GM19438 (cell line): ENCODE data around the gene NIPSNAP3A.
A peak's percentile ranks its signal among the peaks of the same experiment; 100 is the strongest.
"Not testable (repeated sequence)": the region's sequence is repeated elsewhere in the genome, so short reads cannot be mapped to it uniquely, and the experiment has no call there.

Experiments
- ATAC-seq: cut with Tn5 transposase; IDR thresholded peaks from one replicate; pipeline ENCODE4 v1.9.1; 2021; ENCODE audit warnings: low read depth; ENCODE audit not compliant: unreplicated experiment

The NIPSNAP3A gene

GRCh38 chr9:104747565-104748358 is at the start of gene NIPSNAP3A:
Gene NIPSNAP3A (plus strand): TSS chr9:104747683. CDS start chr9:104747793, 110 bp downstream.
- ATAC-seq, result peak; percentile 83

DNA sequence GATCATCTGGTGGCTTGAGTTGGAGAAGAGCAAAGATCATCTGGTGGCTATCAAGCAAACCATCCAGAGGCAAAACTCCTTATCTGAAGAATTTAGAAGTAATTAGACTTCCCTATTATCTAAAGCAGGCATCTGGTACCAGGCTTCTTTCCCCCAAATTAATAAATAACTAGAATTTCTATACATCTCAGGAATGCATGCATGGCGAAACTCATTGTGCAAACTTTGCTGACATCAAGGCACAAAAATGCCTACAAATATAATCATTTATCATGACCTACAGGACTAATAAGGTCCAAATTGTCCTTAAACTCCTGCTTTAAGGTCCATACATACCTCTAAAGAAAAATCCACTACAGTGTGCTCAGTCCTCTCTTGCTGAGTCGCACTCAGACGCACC is 47.2 kb upstream of the NIPSNAP3A start:
- no peak for ATAC-seq

DNA sequence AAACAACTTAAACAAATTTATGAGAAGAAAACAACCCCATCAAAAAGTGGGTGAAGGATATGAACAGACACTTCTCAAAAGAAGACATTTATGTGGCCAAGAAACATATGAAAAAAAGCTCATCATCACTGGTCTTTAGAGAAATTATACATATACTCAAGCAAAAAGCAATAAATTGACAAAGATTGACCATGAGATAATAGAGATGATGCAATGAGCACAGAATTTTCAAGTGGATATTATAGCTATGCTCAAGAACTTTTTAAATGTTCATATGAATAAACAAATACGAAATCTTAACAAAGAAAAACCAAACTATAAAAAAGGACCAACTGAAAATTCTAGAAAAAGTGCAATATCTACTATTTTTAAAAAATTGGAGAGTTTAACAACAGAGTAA is 38.7 kb upstream of the NIPSNAP3A start:
- not testable (repeated sequence) for ATAC-seq

GRCh38 chr9:104711604-104712003 is 35.9 kb upstream of the NIPSNAP3A start:
- no peak for ATAC-seq

- no peak for ATAC-seq
Observed at GRCh38 chr9:104725014-104725413, 22.5 kb upstream of the NIPSNAP3A start.

DNA sequence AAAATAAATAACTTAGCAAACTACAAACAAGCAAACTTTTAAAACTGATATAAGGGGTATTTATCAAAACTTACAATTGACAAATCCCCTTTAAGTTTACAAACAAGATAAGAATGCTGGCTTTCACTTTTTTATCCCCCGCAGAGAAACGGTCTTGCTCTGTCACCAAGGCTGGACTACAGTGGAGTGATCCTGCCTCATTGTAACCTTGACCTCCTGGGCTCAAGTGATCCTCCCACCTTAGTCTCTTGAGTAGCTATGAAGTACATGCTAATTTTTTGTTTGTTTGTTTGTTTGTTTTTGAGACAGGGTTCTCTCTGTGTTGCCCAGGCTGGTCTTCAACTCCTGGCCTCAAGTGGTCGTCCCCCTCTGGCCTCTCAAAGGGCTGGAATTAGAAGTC is 9.0 kb upstream of the NIPSNAP3A start:
- ATAC-seq, result no peak

GRCh38 chr9:104740621-104741020 is 6.9 kb upstream of the NIPSNAP3A start:
- ATAC-seq, result no peak

DNA sequence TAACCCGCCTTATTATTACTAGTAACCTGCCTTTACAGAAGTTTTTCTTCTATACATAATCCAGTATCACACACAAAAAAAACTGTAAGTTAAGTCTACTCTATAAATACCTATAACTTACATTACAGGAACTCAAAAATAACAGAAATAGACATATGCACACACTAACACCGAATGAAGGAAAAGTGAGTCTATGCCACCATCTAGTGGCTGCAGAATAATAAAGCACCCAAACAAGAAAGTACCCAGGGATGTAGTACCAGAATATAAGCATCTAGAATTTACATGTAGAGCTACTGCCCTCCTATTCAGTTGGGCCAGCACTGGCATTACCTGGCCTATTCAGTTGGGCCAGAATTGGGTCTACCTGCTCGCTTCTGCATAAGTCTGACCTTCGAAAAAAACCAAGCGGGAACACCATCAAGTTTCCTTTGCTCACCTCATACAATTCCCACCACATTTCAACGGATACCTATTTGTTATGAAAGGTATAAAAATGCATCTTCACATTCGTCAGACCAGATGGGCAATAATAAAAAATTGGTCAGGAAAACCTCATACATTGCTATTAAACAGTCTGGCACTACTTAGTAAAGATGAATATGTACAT is 4.0 kb upstream of the NIPSNAP3A start:
- ATAC-seq, result no peak

DNA sequence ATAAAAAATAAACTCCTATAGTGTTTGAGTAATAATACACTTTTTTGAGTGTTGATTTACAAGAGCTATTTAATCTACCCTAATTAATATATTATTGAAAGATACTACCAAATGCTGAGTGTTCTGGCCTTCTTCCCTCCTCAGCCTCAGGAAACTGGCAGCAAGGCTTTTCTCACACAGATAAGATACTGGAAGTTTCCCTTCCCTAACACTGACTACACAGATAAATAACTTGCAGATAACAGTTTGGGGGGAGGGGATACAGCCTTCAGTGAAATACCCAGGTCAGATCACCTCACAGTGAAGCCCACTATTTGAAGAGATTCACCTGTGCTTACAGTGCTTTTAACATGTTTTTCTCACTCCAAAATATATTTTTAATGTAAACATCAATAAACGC is 1.6 kb upstream of the NIPSNAP3A start:
- no peak for ATAC-seq

DNA sequence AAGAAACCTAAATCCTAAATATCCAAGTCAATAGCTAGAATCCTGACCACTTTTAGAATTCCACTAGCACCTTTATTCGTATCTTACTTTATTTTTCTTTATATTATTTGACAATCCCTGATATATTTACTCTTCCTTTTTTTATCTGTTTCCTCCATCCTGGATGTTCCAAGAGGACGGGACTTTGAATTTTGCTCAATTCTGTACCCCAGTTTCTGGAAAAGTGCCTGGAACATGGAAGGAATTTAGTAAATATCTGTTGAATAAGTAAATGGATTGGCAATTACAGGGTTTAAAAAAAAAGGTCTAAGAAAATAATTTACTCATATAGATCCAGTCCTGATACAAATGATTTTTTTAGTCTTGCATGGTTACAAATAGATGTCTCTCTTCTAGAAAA is 1.2 kb upstream of the NIPSNAP3A start:
- no peak for ATAC-seq

- ATAC-seq, result no peak
Observed at GRCh38 chr9:104746798-104747197, 685 bp upstream of the NIPSNAP3A start.

DNA sequence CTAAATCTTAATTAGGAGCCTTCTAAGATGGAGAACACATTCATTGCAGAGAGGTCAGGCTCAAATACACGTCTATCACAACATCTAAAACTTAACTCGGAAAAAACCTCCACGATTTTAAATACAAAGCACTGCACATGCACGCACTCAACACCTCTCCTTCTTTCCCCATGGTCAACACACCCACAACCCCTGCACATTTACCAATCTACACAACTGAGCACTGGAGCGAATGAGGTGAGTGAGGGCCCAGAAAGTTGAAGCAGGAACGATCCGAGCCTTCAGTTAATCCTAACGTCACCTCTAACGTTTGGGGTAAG is 278 bp upstream of the NIPSNAP3A start:
- ATAC-seq, result peak; percentile 22

- peak; percentile 5 for ATAC-seq
Observed at GRCh38 chr9:104748359-104749031, 1.0 kb downstream of the NIPSNAP3A start.

GRCh38 chr9:104750185-104750767 is 2.8 kb downstream of the NIPSNAP3A start:
- ATAC-seq, result no peak

DNA sequence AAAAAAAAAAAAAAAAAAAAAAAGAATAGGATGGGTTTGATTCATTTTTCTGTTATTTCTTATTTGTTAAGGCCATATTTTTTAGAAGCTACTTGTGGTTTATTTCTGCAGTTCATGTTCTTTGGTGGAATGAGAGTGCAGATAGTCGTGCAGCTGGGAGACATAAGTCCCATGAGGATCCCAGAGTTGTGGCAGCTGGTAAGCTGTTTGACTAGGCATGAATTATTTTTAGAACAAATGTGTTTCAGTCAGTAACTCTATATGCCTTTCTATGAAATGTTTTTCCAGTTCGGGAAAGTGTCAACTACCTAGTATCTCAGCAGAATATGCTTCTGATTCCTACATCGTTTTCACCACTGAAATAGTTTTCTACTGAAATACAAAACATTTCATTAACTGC is 11.5 kb downstream of the NIPSNAP3A start:
- ATAC-seq, result no peak

DNA sequence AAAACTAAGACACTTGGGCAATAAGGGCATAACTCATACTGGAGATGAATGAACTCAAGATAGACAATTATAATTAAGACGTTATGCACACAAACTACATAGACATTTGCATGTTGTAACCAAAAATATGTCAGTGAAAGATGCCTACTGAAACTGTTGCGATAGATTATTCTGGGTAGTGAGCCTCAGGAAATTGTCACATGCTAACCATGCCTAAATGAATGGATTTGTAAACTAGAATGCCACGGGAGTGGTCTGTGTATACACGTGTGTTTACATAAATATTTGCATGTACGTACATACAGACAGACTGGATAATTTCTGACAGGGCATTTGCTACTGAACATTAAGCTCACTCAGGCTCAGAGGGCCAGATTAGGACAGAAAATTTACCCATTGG is 17.7 kb downstream of the NIPSNAP3A start:
- no peak for ATAC-seq

- no peak for ATAC-seq
Observed at GRCh38 chr9:104766025-104766424, 18.5 kb downstream of the NIPSNAP3A start.

DNA sequence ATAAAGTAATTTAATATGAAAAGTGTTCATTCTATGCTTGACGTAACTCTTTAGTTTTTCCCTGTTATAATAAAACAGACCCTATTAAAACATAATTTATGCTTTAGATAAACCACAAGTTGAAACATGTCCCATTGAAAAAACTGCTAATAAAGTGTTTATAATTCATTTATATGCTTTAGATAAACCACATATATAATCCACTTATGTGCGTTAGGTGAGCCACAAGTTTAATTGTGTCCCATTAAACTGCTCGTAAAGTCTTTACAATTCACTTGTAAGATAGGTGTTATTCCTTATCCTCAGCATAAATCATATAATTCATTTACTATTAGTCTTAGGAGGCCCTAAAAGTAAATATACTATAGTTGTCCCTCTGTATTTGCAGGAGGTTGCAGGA is 20.0 kb downstream of the NIPSNAP3A start:
- no peak for ATAC-seq

- ATAC-seq, result not testable (repeated sequence)
Observed at GRCh38 chr9:104769029-104769428, 21.5 kb downstream of the NIPSNAP3A start.

- peak; percentile 37 for ATAC-seq
Observed at GRCh38 chr9:104769655-104770054, 22.2 kb downstream of the NIPSNAP3A start.

DNA sequence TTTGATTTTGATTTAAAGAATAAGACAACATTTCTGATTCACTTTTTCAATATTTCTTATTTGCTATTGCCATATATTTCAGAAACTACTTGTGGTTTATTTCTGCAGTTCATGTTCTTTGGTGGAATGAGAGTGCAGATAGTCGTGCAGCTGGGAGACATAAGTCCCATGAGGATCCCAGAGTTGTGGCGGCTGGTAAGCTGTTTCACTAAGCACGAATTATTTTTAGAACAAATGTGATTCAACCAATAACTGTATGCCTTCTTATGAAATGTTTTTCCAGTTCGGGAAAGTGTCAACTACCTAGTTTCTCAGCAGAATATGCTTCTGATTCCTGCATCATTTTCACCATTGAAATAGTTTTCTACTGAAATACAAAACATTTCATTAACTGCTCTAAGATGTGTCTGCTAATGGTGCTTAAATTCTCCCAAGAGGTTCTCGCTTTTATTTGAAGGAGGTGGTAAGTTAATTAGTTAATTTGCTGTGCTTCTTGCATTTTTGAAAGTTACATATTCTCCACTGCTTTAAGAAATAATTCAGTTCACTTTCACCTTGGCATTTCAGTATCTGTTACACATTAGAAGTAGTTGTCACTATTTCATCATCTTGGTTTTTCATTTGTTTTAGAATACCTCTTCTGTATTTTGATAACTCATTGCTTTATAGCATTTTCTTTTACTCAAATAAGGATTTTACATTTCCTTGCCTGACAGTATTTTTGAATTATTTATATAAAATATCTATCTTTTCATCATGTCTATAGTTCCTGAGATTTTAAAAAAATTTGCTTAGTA is 25.4 kb downstream of the NIPSNAP3A start:
- peak; percentile 31 for ATAC-seq
